B cell (primary cell): ENCODE measurements around the gene SUSD4. TPM values are rescaled to one million over a fixed set of nuclear protein-coding genes. Genes with fewer than 3 reads are reported as not detected.

Source experiments
- ATAC-seq: fragments of 200-7000 bp; cut with Tn5 transposase; one replicate; pipeline ENCODE4 v1.10.0; 2021; ENCODE audit warnings: low read depth, mild to moderate bottlenecking, moderate number of reproducible peaks, moderate library complexity
- CTCF ChIA-PET: fragments of 350-600 bp; sonication (Branson Sonifier 250); formaldehyde crosslinking; loops from one replicate; lab custom pipeline; 2021; ENCODE audit warnings: antibody characterized with exemption, inconsistent platforms; lab: Charles Lee
- POLR2A ChIA-PET: fragments of 350-600 bp; sonication (Branson Sonifier 250); formaldehyde crosslinking; loops from one replicate; lab custom pipeline; 2021; ENCODE audit warnings: antibody characterized with exemption; lab: Charles Lee
- DNase-seq: peaks from one replicate; pipeline ENCODE4 v3.0.0; 2013
- H2AFZ ChIP-seq: 2 replicates; pipeline ENCODE4 v1.6.1; 2012; ENCODE audit warnings: mild to moderate bottlenecking, low read depth, low read length; ENCODE audit not compliant: insufficient read depth, poor library complexity, severe bottlenecking
- H3K27ac ChIP-seq, 2 donors: 1 replicate in 1 of 2; 2 replicates in 1 of 2; pipeline ENCODE4 v1.5.1; 2012 to 2013; ENCODE audit warnings: low read length in 2 of 2, mild to moderate bottlenecking in 2 of 2, moderate library complexity in 1 of 2
- H3K27me3 ChIP-seq, 4 experiments: fragments of 200-600 bp in 1 of 4; sonication (generic) in 1 of 4; replicated peaks in 1 of 4; 1 replicate in 2 of 4; 2 replicates in 2 of 4; pipeline versions ENCODE4 v1.6.1 to v1.7.0; 2013 to 2016; ENCODE audit warnings: low read length in 3 of 4, mild to moderate bottlenecking in 2 of 4, mixed read lengths in 1 of 4, moderate library complexity in 1 of 4; ENCODE audit not compliant: insufficient read depth in 4 of 4, control insufficient read depth in 3 of 4; ENCODE audit errors: control extremely low read depth in 1 of 4
- H3K36me3 ChIP-seq, 2 experiments: replicated peaks in 1 of 2; 1 replicate in 1 of 2; 2 replicates in 1 of 2; pipeline versions ENCODE4 v1.6.1 to v1.7.1; 2013; ENCODE audit warnings: low read length in 1 of 2; ENCODE audit not compliant: insufficient read depth in 2 of 2, control insufficient read depth in 1 of 2; ENCODE audit errors: control extremely low read depth in 1 of 2, extremely low read depth in 1 of 2
- H3K4me1 ChIP-seq, 2 donors: fragments of 200-600 bp in 1 of 2; sonication (generic) in 1 of 2; 1 replicate in 1 of 2; 2 replicates in 1 of 2; pipeline versions ENCODE4 v1.5.1 to v1.6.1; 2013 to 2017; ENCODE audit warnings: low read length in 2 of 2; ENCODE audit not compliant: control insufficient read depth in 2 of 2, insufficient read depth in 2 of 2
- H3K4me2 ChIP-seq: replicated peaks from 2 replicates; pipeline ENCODE3; 2012; ENCODE audit warnings: mild to moderate bottlenecking, low read depth, low read length; ENCODE audit not compliant: poor library complexity, severe bottlenecking
- H3K4me3 ChIP-seq, 5 experiments: fragments of 200-600 bp in 1 of 5; sonication (generic) in 1 of 5; 1 replicate in 3 of 5; 2 replicates in 2 of 5; pipeline versions ENCODE4 v1.5.1 to v1.7.0; 2011 to 2016; ENCODE audit warnings: low read length in 4 of 5, mild to moderate bottlenecking in 4 of 5, low read depth in 2 of 5, control low read depth in 1 of 5, moderate library complexity in 1 of 5; ENCODE audit not compliant: insufficient read depth in 1 of 5; ENCODE audit errors: control extremely low read depth in 1 of 5, extremely low read depth in 1 of 5
- H3K79me2 ChIP-seq: fragments of 200-600 bp; sonication (generic); one replicate; pipeline ENCODE4 v1.6.0; 2016; ENCODE audit warnings: low read length; ENCODE audit not compliant: control insufficient read depth, insufficient read depth
- H3K9ac ChIP-seq: fragments of 200-600 bp; sonication (generic); 2 replicates; pipeline ENCODE4 v1.6.1; 2017; ENCODE audit warnings: mild to moderate bottlenecking, low read length, moderate library complexity
- H3K9me3 ChIP-seq, 3 donors: one replicate each; pipeline versions ENCODE4 v1.6.1 to v1.7.1; 2013; ENCODE audit warnings: low read length in 2 of 3; ENCODE audit not compliant: control insufficient read depth in 2 of 3, insufficient read depth in 1 of 3; ENCODE audit errors: control extremely low read depth in 1 of 3
- H4K20me1 ChIP-seq: 2 replicates; pipeline ENCODE4 v1.6.0; 2012; ENCODE audit warnings: mild to moderate bottlenecking, low read length; ENCODE audit not compliant: insufficient read depth, control insufficient read depth, poor library complexity, severe bottlenecking
- H3K27ac Mint-ChIP-seq: one replicate; pipeline ENCODE4 v1.8.0; 2021; ENCODE audit warnings: mixed read lengths
- H3K27me3 Mint-ChIP-seq: one replicate; pipeline ENCODE4 v1.8.0; 2021; ENCODE audit warnings: mixed read lengths
- H3K4me1 Mint-ChIP-seq: one replicate; pipeline ENCODE4 v1.8.0; 2021; ENCODE audit warnings: mixed read lengths
- H3K4me3 Mint-ChIP-seq: one replicate; pipeline ENCODE4 v1.8.0; 2021; ENCODE audit warnings: mixed read lengths
- H3K9me3 Mint-ChIP-seq: one replicate; pipeline ENCODE4 v1.8.0; 2022; ENCODE audit warnings: mixed read lengths; ENCODE audit not compliant: insufficient read depth
- CTCF ChIP-seq: fragments of 200-600 bp; IDR thresholded peaks from one replicate; pipeline ENCODE4 v1.8.0; 2022; ENCODE audit warnings: antibody characterized with exemption, mild to moderate bottlenecking
- EZH2 ChIP-seq: IDR thresholded peaks from 2 replicates; pipeline ENCODE4 v1.6.1; 2012; ENCODE audit warnings: borderline replicate concordance, low read depth, mild to moderate bottlenecking, moderate library complexity, low read length; ENCODE audit not compliant: insufficient read depth, poor library complexity, severe bottlenecking
- WGBS: methylation state at CpG from one replicate; pipeline ENCODE4 v1.1.5; 2013; ENCODE audit warnings: missing lambda C conversion rate; ENCODE audit not compliant: insufficient coverage; 5-methylcytosine and 5-hydroxymethylcytosine counted together
- intact Hi-C: fragments of 100-400 bp; cut with micrococcal nuclease; formaldehyde crosslinking; loops from one replicate; pipeline ENCODE4 v1.10.0; 2022
- polyA plus RNA-seq: library from polyadenylated mRNA; depleted of rRNA; stranded (reverse); fragments of >200 nt; gene quantifications from 2 replicates; pipeline ENCODE4 v1.2.3, GENCODE V29; 2012
- total RNA-seq, 2 donors: library from RNA; stranded (reverse); fragments of 120-200 nt in 1 of 2; gene quantifications; 1 replicate in 1 of 2; 2 replicates in 1 of 2; pipeline versions ENCODE4 v1.2.3 to v1.2.4, GENCODE V29; 2013 to 2022

SUSD4 gene
- total and polyA plus RNA-seq, 2 donors (not counting 1 experiment from before 2014, with no cell fraction given) = 0.13 TPM; not detected in 1

GRCh38 chr1:223343692-223344091 is 20.3 kb downstream of the SUSD4 start:
- Histone ChIP-seq H4K20me1 (no peaks in the 10 kb centered on the region), H3K4me2 (no peak overlapping the region), H3K36me3 (no peaks in the 10 kb centered on the region), H3K27ac (no peak overlapping the region), H3K4me3 (no peak overlapping the region), H3K9me3 (no peaks in the 10 kb centered on the region), H3K79me2 (no peaks in the 10 kb centered on the region), H3K9ac (no peak overlapping the region), H3K27me3 (peaks cover 0 to 3% (median 0%) of the 10 kb centered on the region in 4 experiments), H2AFZ (no peak overlapping the region), H3K4me1 (no peaks in the 10 kb centered on the region)
- 25% methylated on average over 2 of the region's 3 CpGs for WGBS
- Mint-ChIP-seq H3K27ac (no peak overlapping the region), H3K27me3 (peaks cover 15% of the 10 kb centered on the region), H3K4me1 (no peaks in the 10 kb centered on the region), H3K9me3 (no peaks in the 10 kb centered on the region), H3K4me3 (no peak overlapping the region)
- DNase-seq (no peak), ATAC-seq (no peak)
- CTCF ChIA-PET = no interaction called here
- intact Hi-C loops = no loop called here
- POLR2A ChIA-PET = no interaction called here
- TF ChIP-seq EZH2 (no peak), CTCF (no peak)

GRCh38 chr1:223341121-223341520 is 22.9 kb downstream of the SUSD4 start:
- Histone ChIP-seq H2AFZ (no peak overlapping the region), H4K20me1 (no peaks in the 10 kb centered on the region), H3K27me3 (peaks cover 0 to 3% (median 0%) of the 10 kb centered on the region in 4 experiments), H3K36me3 (no peaks in the 10 kb centered on the region), H3K9me3 (no peaks in the 10 kb centered on the region), H3K4me2 (no peak overlapping the region), H3K79me2 (no peaks in the 10 kb centered on the region), H3K4me3 (no peak overlapping the region), H3K9ac (no peak overlapping the region), H3K4me1 (no peaks in the 10 kb centered on the region), H3K27ac (no peak overlapping the region)
- Mint-ChIP-seq H3K4me1 (no peaks in the 10 kb centered on the region), H3K27me3 (peaks cover 19% of the 10 kb centered on the region), H3K9me3 (no peaks in the 10 kb centered on the region), H3K4me3 (no peak overlapping the region), H3K27ac (no peak overlapping the region)
- no peak for TF ChIP-seq EZH2
- intact Hi-C loops = no loop called here
- WGBS = 43% methylated on average over 5 of the region's 7 CpGs
- no peak for ATAC-seq
- DNase-seq = no peak
- ChIA-PET POLR2A (no interaction called here), CTCF (no interaction called here)
